ENCODE results near the gene NOL3. TPM values are rescaled to one million over a fixed set of nuclear protein-coding genes. Genes with fewer than 3 reads are reported as not detected.

NOL3 gene
- total and polyA plus RNA-seq, 2 of the 13 experiments (the other 11 are each of a cell fraction or from before 2014, with no cell fraction given), result 5.7 to 20.5 TPM

DNA sequence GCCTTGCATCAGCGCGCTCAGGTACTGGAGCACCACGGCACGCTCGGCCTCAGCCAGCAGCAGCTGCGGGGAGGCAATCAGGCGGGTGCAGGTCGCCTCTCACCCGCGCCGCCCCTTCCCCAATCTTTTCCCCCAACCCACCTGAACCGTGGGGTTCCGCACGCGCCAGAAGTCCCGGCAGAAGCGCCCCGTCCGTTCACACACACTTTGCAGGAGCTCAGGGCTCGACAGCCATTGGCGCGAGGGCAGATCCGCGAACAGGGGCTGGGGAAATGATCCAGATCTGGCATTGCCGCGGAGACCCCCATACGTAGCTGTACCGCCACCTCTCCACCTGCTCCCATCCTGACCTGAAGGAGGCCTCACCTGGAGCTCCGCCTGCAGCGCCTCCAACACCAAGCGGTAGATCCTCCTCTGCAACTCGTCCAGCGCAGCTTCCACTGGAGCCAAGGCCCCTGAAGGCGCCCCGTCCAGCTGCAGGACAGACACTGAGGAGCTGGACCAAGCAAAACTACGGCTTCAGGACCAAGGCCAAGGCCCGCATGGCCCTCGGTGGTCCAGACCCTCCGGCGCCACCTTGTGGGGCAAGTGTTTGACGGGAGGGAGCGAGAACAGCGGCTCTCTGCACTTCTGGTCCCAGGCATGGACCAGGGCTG is 14.8 kb downstream of the NOL3 start (continued):
- TF ChIP-seq, protein P1, sequence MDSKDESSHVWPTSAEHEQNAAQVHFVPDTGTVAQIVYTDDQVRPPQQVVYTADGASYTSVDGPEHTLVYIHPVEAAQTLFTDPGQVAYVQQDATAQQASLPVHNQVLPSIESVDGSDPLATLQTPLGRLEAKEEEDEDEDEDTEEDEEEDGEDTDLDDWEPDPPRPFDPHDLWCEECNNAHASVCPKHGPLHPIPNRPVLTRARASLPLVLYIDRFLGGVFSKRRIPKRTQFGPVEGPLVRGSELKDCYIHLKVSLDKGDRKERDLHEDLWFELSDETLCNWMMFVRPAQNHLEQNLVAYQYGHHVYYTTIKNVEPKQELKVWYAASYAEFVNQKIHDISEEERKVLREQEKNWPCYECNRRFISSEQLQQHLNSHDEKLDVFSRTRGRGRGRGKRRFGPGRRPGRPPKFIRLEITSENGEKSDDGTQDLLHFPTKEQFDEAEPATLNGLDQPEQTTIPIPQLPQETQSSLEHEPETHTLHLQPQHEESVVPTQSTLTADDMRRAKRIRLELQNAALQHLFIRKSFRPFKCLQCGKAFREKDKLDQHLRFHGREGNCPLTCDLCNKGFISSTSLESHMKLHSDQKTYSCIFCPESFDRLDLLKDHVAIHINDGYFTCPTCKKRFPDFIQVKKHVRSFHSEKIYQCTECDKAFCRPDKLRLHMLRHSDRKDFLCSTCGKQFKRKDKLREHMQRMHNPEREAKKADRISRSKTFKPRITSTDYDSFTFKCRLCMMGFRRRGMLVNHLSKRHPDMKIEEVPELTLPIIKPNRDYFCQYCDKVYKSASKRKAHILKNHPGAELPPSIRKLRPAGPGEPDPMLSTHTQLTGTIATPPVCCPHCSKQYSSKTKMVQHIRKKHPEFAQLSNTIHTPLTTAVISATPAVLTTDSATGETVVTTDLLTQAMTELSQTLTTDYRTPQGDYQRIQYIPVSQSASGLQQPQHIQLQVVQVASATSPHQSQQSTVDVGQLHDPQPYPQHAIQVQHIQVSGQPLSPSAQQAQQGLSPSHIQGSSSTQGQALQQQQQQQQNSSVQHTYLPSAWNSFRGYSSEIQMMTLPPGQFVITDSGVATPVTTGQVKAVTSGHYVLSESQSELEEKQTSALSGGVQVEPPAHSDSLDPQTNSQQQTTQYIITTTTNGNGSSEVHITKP (CRISPR knock-in tag; IDR thresholded peaks at IDR 0.05; ENCODE audit: low read depth), result peak; percentile 74
- peak; percentile 93; the same call in 1 of the 2 replicates for TF ChIP-seq MIER3 (CRISPR knock-in tag; IDR thresholded peaks at IDR 0.05; ENCODE audit: borderline replicate concordance)
- no peak for TF ChIP-seq SNRNP70 (IDR thresholded peaks at IDR 0.05; ENCODE audit: low read depth, low read length)
- TF ChIP-seq TEAD2 (CRISPR knock-in tag; IDR thresholded peaks at IDR 0.05), result 0 out of 2 replicates have a peak, but pooled peaks have one; percentile 18
- TF ChIP-seq NFE2 (CRISPR knock-in tag; IDR thresholded peaks at IDR 0.05), result no peak
- TF ChIP-seq ONECUT2 (CRISPR knock-in tag; IDR thresholded peaks at IDR 0.05), result peak; percentile 64; the same call in 1 of the 2 replicates
- no peak for TF ChIP-seq TARDBP (CRISPR knock-in tag; IDR thresholded peaks at IDR 0.05)
- TF ChIP-seq MATR3 (CRISPR knock-in tag; IDR thresholded peaks at IDR 0.05), result no peak
- TF ChIP-seq, protein P2, sequence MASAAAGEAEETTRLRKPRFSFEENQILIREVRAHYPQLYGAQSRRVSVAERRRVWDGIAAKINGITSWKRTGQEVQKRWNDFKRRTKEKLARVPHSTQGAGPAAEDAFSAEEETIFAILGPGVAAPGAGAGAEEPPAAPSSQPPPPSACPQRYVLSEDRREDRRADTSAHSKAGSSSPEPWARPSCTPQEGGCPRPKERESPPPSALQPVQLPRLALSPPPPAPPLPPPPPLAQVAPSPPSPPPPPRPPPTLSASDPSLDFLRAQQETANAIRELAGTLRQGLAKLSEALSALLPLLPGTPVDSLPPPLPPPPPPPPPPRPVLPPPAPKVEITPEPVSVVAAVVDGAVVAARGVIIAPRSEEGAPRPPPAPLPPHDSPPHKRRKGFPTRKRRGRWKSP (CRISPR knock-in tag; IDR thresholded peaks at IDR 0.05), result peak; percentile 49; the same call in 1 of the 2 replicates
- TF ChIP-seq ZNF124 (CRISPR knock-in tag; IDR thresholded peaks at IDR 0.05), result peak; percentile 84
- peak; percentile 87 for TF ChIP-seq CCDC6 (CRISPR knock-in tag; IDR thresholded peaks at IDR 0.05)
- TF ChIP-seq, protein P3, sequence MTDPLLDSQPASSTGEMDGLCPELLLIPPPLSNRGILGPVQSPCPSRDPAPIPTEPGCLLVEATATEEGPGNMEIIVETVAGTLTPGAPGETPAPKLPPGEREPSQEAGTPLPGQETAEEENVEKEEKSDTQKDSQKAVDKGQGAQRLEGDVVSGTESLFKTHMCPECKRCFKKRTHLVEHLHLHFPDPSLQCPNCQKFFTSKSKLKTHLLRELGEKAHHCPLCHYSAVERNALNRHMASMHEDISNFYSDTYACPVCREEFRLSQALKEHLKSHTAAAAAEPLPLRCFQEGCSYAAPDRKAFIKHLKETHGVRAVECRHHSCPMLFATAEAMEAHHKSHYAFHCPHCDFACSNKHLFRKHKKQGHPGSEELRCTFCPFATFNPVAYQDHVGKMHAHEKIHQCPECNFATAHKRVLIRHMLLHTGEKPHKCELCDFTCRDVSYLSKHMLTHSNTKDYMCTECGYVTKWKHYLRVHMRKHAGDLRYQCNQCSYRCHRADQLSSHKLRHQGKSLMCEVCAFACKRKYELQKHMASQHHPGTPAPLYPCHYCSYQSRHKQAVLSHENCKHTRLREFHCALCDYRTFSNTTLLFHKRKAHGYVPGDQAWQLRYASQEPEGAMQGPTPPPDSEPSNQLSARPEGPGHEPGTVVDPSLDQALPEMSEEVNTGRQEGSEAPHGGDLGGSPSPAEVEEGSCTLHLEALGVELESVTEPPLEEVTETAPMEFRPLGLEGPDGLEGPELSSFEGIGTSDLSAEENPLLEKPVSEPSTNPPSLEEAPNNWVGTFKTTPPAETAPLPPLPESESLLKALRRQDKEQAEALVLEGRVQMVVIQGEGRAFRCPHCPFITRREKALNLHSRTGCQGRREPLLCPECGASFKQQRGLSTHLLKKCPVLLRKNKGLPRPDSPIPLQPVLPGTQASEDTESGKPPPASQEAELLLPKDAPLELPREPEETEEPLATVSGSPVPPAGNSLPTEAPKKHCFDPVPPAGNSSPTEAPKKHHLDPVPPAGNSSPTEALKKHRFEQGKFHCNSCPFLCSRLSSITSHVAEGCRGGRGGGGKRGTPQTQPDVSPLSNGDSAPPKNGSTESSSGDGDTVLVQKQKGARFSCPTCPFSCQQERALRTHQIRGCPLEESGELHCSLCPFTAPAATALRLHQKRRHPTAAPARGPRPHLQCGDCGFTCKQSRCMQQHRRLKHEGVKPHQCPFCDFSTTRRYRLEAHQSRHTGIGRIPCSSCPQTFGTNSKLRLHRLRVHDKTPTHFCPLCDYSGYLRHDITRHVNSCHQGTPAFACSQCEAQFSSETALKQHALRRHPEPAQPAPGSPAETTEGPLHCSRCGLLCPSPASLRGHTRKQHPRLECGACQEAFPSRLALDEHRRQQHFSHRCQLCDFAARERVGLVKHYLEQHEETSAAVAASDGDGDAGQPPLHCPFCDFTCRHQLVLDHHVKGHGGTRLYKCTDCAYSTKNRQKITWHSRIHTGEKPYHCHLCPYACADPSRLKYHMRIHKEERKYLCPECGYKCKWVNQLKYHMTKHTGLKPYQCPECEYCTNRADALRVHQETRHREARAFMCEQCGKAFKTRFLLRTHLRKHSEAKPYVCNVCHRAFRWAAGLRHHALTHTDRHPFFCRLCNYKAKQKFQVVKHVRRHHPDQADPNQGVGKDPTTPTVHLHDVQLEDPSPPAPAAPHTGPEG (CRISPR knock-in tag; IDR thresholded peaks at IDR 0.05), result peak; percentile 84; the same call in 1 of the 2 replicates
